Activated B cell treated with CpG ODN at 0.5 μM for 24 hours (primary cell): ENCODE data around the gene MED13L. TPM values are rescaled to one million over a fixed set of nuclear protein-coding genes. Genes with fewer than 3 reads are reported as not detected.

ENCODE experiments used
- ATAC-seq: fragments of 200-7000 bp; cut with Tn5 transposase; one replicate; pipeline ENCODE4 v1.10.0; 2021; ENCODE audit warnings: low read depth, mild to moderate bottlenecking, moderate library complexity
- CTCF ChIA-PET: fragments of 350-600 bp; sonication (Branson Sonifier 250); formaldehyde crosslinking; loops from one replicate; lab custom pipeline; 2021; ENCODE audit warnings: antibody characterized with exemption; lab: Charles Lee
- POLR2A ChIA-PET: fragments of 350-600 bp; sonication (Branson Sonifier 250); formaldehyde crosslinking; loops from one replicate; lab custom pipeline; 2021; ENCODE audit warnings: antibody characterized with exemption; lab: Charles Lee
- DNase-seq: peaks from one replicate; pipeline ENCODE4 v3.0.0; 2022
- H3K27ac Mint-ChIP-seq: one replicate; pipeline ENCODE4 v1.8.0; 2020; ENCODE audit warnings: mixed read lengths
- H3K27me3 Mint-ChIP-seq: one replicate; pipeline ENCODE4 v1.8.0; 2021; ENCODE audit warnings: mixed read lengths
- H3K36me3 Mint-ChIP-seq: one replicate; pipeline ENCODE4 v1.8.0; 2021; ENCODE audit warnings: low read depth, mixed read lengths
- H3K4me1 Mint-ChIP-seq: one replicate; pipeline ENCODE4 v1.8.0; 2021; ENCODE audit warnings: mixed read lengths
- H3K4me3 Mint-ChIP-seq: one replicate; pipeline ENCODE4 v1.8.0; 2020; ENCODE audit warnings: mild to moderate bottlenecking, mixed read lengths
- H3K9me3 Mint-ChIP-seq: one replicate; pipeline ENCODE4 v1.8.0; 2020; ENCODE audit warnings: mixed read lengths
- intact Hi-C: fragments of 100-400 bp; cut with micrococcal nuclease; formaldehyde crosslinking; loops from one replicate; pipeline ENCODE4 v1.15.1; 2024
- total RNA-seq: library from RNA; stranded (reverse); gene quantifications from 2 replicates; pipeline ENCODE4 v1.2.3, GENCODE V29; 2022
- TF ChIP-seq, protein P1 (sequence below): fragments of 200-600 bp; IDR thresholded peaks from one replicate; pipeline ENCODE4 v1.8.0; 2022; ENCODE audit warnings: antibody characterized with exemption, mild to moderate bottlenecking

Gene MED13L
- total RNA-seq, 1 donor from 2014 or later = 183 TPM

DNA sequence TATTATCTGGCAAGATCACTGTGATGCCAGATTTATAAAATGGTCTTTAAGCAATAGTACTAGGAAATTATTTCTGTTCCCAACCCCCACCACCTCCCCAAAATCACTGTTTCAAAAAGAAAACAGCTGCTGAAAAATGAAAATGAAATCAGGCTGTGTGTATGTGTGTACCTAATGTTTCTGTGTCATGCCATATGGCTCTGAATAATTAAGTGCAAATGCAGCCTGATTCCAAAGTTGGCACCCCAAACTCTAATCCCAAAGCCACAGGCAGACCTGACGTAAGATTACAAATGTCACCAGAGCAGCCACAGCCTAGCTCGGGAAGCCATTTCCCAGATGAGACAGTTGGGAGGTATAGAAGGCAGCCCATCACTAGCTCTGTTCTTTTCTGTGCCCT, 175.5 kb downstream of the MED13L start:
- intact Hi-C loops = loop anchor here (5.0 kb wide), 1 partner anchor 35 kb away; no protein-coding TSS in a partner anchor

DNA sequence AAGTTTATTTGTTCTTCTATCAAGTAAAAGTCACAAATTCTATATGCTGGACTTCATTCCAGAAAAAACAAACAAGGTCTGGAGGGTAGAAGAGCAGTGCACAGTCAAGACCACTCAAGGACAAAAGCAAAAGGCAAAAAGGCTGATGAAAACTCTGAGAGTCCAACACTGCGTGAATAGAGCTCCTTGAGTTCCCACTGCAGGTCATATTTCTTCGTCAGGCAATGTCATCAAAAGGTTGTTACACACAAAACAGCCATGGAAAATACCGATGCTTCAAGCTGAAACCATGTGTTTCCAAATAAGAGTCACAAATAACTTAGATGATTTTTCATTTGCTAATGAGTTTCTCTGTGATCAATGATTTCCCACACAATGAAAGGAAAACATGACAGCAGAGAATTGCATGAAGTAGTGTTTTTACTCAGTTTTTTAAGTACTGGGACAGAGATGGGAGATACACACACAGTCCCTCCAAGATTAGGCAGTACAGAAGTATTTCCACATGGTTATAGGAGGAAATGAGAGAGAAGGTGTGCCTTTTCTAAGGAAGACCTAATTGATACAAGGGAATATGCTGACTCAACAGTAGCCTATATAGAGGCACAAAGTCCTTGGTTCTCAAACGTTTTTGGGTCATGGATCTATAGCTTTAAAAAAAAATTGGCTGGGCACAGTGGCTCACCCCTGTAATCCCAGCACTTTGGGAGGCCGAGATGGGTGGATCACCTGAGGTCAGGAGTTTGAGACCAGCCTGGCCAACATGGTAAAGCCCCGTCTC, 177.7 kb downstream of the MED13L start:
- H3K4me3 Mint-ChIP-seq = no peak overlapping the region
- TF ChIP-seq, protein P1, sequence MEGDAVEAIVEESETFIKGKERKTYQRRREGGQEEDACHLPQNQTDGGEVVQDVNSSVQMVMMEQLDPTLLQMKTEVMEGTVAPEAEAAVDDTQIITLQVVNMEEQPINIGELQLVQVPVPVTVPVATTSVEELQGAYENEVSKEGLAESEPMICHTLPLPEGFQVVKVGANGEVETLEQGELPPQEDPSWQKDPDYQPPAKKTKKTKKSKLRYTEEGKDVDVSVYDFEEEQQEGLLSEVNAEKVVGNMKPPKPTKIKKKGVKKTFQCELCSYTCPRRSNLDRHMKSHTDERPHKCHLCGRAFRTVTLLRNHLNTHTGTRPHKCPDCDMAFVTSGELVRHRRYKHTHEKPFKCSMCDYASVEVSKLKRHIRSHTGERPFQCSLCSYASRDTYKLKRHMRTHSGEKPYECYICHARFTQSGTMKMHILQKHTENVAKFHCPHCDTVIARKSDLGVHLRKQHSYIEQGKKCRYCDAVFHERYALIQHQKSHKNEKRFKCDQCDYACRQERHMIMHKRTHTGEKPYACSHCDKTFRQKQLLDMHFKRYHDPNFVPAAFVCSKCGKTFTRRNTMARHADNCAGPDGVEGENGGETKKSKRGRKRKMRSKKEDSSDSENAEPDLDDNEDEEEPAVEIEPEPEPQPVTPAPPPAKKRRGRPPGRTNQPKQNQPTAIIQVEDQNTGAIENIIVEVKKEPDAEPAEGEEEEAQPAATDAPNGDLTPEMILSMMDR = no peak
- H3K27ac Mint-ChIP-seq = no peak overlapping the region
- H3K9me3 Mint-ChIP-seq = no peaks in the 10 kb centered on the region
- H3K36me3 Mint-ChIP-seq = peaks cover 26% of the 10 kb centered on the region
- ChIA-PET POLR2A (interaction anchor here (0.6 kb wide), 1 partner anchor 60 kb away, joined by 3 read pairs; no protein-coding TSS in a partner anchor), CTCF (no interaction called here)
- H3K27me3 Mint-ChIP-seq = no peaks in the 10 kb centered on the region
- DNase-seq (no peak), ATAC-seq (no peak)
- peaks cover 41% of the 10 kb centered on the region for H3K4me1 Mint-ChIP-seq
- intact Hi-C loops = loop anchor here (1.0 to 5.0 kb wide), 2 partner anchors 11 to 33 kb away; no protein-coding TSS in a partner anchor

More for the DNA sequence above, 175.5 kb downstream of the MED13L start:
- Mint-ChIP-seq H3K36me3 (peaks cover 24% of the 10 kb centered on the region), H3K9me3 (peaks cover 2% of the 10 kb centered on the region), H3K4me3 (no peak overlapping the region), H3K27me3 (no peaks in the 10 kb centered on the region), H3K4me1 (peaks cover 39% of the 10 kb centered on the region), H3K27ac (no peak overlapping the region)
- CTCF ChIA-PET = no interaction called here
- POLR2A ChIA-PET = no interaction called here
- ATAC-seq (no peak), DNase-seq (no peak)
- TF ChIP-seq, protein P1 = no peak

DNA sequence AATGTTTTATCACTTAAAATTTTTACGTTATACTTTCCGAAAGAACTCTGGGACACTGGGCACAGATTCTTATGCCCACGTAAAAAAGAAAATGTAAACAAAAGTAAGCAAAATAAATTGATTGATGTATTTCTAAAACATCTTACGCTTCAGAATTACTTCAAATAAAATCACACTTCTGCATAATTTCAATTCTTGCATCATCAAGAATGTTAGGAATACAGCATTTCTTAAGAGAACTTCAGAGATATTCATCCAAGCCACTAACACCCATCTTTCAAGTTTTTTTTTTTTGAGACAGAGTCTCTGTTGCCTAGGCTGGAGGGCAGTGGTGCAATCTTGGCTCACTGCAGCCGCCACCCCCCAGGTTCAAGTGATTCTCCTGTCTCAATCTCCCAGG, 180.6 kb downstream of the MED13L start:
- TF ChIP-seq, protein P1 = no peak
- Mint-ChIP-seq H3K36me3 (peaks cover 36% of the 10 kb centered on the region), H3K27ac (no peak overlapping the region), H3K4me3 (no peak overlapping the region), H3K4me1 (peaks cover 34% of the 10 kb centered on the region), H3K27me3 (no peaks in the 10 kb centered on the region), H3K9me3 (no peaks in the 10 kb centered on the region)
- ATAC-seq (no peak), DNase-seq (no peak)
- ChIA-PET CTCF (no interaction called here), POLR2A (no interaction called here)
- intact Hi-C loops = no loop called here

DNA sequence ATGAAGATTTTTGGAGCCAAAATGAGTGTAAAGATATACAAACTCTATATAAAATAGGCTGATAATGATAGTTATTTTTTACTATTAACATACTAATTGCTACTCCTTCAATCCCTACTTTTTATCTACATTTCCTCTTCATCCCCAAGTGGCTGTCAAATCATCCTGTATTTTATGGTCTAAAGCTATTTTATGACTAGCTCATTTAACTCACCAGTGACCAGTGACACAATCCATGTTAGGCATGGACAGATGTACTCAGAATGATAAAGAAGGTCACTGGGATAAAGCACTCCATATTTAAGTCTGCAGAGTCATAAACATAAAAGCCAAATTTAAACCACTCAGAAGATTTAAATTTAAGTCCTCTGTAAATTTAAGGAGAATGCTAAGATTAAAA, 183.0 kb downstream of the MED13L start:
- Mint-ChIP-seq H3K27ac (no peak overlapping the region), H3K4me1 (peaks cover 25% of the 10 kb centered on the region)

DNA sequence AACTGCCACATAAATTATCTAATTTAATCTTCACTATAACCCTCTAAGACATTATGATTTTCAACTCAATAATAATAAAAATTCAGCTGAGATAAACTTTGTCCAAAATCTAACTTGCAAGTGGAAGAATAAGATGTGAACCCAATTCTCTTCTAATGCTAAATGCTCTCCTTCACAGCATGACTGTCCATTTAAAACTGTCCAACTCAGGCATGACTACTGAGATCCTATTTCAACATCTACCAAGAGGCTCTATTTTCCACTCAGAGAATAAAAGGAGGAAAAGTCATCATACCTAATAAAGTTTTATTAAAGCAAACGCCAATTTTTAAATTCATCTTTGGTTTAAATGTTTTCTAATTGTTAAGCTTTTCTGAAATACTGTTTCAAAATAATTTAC, 183.6 kb downstream of the MED13L start:
- DNase-seq (no peak), ATAC-seq (no peak)
- Mint-ChIP-seq H3K36me3 (peaks cover 52% of the 10 kb centered on the region), H3K4me3 (no peak overlapping the region), H3K27ac (no peak overlapping the region), H3K27me3 (no peaks in the 10 kb centered on the region), H3K9me3 (no peaks in the 10 kb centered on the region), H3K4me1 (peaks cover 19% of the 10 kb centered on the region)
- TF ChIP-seq, protein P1 = no peak
- POLR2A ChIA-PET = no interaction called here
- intact Hi-C loops = no loop called here
- CTCF ChIA-PET = no interaction called here

More for the DNA sequence above, 183.0 kb downstream of the MED13L start:
- no peak for DNase-seq
- ChIA-PET CTCF (no interaction called here), POLR2A (no interaction called here)
- TF ChIP-seq, protein P1 = no peak
- Mint-ChIP-seq H3K9me3 (no peaks in the 10 kb centered on the region), H3K36me3 (peaks cover 48% of the 10 kb centered on the region), H3K27me3 (no peaks in the 10 kb centered on the region), H3K4me3 (no peak overlapping the region)
- no peak for ATAC-seq
- intact Hi-C loops = no loop called here
